CD4-positive, alpha-beta T cell treated with Interleukin-10 for 1 hour (primary cell): Measurements from ENCODE around the gene KBTBD2.
"Not testable (repeated sequence)": the region's sequence is repeated elsewhere in the genome, so short reads cannot be mapped to it uniquely, and the experiment has no call there.

Experiments
- DNase-seq: peaks from one replicate; pipeline ENCODE4 v3.0.0-alpha.2; 2020

Gene KBTBD2

DNA sequence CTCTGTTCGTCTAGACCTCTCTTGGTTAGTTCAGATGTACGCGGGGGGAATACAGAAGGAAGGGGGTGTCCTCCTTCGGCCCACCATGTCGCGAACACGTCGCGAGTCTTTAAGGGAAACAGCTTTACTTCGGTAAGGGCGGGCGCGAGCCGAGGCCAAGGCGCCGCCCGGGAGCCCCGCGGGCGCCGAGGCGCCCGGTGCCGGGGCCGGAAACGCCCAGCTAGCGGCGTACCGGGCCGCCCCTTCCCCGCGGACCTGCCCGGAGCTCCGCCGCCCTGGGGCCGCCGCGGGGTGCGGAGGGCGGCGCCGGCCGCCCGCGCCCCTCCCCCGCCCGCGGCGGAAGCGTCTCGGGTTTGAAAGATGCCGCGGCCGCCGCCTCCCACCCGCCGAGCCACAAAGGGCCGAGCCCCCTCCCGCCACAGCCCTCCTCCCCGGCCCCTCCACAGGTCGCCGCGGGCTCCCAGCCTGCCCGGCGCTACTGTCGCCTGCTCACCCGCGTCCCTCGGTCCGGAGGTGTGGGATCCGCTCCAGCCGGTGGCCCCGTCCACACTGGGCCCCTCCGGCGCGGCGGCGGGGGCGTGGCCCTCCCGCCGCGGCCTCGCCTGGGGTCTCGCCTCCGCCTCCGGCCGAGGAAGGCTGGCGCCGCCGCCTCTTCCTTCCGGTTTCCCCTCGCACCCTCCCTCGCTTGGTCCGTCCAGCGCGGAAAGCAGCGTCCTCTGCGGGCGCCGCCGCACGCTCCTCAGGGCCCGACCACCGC is at the start of gene KBTBD2:
Gene KBTBD2 (minus strand): TSS at position 718 of the 757 bp plus-strand sequence. CDS start 12,156 bp downstream, outside the sequence.
- peak; percentile 90 for DNase-seq

DNA sequence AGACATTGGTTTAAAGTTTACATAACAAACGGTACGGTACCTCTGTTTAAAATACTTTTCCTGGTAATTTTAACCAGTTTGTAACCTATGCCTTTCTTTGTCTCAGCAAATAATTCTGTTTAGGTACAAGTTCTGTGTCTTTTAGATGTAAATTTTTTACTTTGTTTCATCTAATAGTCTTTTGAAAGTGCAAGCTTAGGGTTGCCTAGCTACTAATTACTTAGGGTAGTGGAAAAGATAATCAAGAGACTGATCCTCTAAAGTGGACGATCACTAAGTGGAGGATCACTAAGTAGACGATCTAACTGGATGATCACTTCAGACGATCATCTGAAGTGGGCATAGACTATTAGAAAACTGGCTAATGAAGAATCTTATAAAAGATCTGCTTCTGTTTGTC is 49.6 kb upstream of the KBTBD2 start:
- DNase-seq: no peak

DNA sequence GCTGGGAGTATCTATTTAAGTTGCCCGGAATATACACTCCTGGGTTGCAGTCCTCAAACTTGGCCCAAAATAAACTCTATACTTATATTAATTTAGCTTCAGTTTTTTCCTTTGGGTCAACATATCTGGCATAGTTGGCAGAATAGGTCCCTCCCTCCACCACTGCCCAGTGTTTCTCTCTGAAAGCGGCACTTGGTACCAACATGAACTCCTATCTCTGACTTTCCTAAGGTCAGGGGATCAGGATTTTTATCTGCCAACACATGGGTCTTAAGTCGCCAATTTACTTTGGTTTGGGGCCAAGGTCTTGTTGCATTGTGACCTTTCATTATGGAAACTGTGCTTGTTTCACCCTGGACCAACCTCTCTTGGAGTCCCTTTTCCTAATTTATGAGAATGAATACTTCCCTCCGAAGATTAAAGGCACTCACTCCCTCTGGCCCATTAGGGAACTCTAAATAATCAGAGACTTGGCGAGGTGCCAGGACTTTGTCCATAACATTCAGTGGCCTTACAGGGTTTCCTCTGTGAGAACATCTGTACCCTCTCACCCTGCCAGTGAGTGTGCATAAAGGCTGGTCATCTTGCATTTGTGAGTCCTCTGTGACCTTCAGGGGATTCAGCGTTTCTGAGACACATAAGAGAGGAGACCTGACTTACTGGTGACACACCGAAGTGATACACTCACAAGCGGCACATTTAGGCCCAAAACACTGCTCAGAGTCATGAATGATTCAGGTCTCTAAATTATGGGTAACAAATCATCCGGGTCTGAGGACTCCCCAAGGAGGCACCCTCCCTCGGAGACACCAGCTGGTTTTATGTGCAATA is 46.0 kb upstream of the KBTBD2 start:
- DNase-seq: no peak

DNA sequence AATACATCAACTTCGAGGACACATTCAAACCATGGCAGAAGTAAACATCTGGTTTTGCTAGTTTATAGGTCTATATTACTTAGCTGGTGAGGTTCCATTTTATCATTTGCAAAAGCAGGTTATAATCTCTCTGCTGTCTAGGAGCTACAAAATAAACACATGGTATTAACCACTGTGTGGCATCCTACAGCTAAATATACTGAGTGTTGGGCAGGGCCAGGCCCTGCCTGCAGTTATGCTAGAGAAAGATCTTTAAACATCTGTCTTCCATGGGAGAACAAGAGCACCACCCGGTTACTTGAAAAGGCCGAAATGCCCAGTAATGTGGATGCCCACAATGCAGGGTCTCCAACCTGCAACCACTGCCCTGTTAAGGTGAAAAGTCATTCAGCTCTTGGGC is 45.1 kb upstream of the KBTBD2 start:
- no peak for DNase-seq

DNA sequence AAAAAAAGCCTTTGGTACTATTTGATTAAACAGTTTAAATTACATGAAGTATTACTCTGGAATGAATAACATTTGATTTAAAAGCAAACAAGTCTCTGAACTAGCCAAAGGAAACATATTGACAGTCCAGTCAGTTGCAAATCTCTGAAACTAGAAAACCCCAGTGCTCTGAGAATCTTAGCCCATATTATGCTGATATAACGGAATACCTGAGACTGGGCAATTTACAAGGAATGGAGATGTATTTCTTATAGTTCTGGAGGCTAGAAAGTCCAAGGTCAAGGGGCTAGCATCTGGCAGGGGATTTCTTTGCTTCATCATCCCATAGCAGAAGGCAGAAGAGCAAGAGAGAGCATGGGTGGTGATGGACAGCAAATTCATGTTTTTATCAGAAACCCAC is 44.0 kb upstream of the KBTBD2 start:
- DNase-seq: no peak

DNA sequence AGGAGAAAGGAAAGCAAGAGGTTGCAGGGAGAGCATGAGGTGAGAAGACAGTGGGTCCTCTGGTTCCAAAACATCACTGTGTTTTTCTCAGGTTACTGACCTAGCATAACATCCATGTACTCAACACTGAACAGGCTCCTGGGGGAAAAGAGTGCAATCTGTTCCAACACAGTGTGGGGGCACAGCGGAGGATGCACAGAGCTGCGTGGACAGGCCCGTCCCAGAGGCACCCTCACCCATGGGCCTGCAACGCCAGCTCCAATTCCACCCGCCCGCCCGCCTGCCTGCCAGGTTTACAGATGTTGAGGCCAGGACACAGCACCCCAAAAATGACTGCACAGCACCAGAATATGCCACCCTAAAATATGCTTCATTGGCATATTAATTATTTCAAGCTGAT is 38.8 kb upstream of the KBTBD2 start:
- DNase-seq: no peak

DNA sequence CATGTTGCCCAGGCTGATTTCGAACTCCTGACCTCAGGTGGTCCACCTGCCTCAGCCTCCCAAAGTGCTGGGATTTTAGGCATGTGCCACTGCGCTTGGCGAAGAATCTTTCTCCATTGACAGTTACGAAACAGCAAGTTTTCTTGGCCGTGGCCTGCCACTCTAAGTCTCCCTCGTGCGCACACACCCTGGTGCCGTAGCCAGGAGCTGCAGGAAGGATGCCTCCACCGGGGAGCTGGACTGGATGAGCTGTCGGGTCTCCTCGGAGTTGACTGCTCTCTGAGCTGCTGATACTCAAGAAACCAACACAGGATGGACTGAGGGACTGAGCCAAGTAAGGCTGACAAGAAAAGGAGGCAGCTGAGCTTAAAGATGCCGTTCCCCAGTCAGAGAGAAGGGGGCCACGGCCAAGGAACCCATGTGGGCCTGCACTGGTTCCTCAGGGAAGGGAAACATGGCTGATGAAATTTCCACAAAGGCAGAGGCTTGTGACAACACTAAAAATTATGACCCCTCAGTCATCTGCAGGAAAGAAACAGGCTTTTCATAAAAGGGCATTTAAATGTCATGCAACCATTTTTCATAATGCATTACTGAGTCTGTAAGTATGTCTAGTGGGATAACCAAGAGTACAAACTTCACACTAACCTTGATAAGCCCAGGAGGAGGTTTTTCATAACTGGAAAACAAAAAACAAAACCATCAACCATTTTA is 38.0 kb upstream of the KBTBD2 start:
- no peak for DNase-seq

DNA sequence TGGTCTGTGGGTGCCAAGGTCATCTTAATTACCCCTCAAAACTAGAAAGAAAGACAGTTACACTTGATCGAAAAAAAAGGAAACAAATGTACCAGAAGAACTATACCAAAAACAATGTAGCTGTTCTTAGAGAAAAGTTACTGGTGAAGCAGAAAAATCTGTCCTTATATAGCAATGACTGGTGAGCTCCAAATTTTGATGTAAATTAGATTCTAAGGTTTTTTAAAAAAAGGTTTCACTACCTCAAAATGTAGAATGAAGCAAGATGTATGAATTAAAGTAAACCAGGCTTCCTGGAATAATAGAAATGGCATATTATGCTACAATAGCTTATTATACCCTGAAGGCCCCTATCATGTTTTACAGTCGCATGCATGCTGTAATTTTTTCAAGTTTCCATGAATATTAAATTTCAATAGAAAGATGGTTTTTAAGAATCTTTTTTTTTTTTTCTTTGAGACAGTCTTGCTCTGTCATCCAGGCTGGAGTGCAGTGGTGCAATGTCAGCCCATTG is 37.3 kb upstream of the KBTBD2 start:
- DNase-seq: no peak

DNA sequence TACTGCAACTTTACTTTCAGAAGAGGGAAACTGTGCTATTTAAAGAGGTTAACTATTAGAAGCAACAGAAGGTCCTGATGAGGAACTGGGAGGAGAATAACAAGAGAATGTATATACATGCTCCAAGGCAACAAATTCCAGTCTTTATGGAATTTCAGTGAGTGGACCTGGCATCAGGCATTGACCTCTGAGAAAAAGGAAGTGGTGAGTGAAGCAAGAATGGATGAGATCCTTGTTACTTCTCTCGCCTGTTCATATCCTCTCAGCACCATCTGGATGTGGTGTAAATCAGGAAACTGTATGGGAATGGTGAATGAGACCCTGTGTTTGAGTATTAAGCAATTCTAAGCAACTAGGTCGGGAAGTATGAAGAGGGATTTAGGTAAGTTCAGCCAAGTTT is 30.3 kb upstream of the KBTBD2 start:
- no peak for DNase-seq

DNA sequence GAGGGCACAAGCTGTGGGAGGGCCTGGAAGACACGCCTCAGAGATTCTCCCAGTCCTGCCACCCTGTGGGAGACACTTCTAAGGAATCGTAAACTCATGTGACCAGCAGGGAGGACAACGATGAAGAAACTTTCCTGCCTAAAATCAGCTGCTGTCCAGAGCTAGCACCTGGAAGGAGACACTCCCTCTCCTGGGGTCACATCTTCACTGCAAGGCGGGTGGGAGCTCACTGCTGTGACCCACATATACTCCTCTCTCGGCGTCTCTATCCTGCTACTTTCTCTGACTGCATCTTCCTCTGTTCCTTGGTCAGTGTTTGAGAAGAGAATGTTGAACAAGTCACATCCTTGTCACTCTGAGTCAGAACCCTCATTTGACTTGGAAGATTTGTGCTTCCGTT is 25.4 kb upstream of the KBTBD2 start:
- DNase-seq: not testable (repeated sequence)

DNA sequence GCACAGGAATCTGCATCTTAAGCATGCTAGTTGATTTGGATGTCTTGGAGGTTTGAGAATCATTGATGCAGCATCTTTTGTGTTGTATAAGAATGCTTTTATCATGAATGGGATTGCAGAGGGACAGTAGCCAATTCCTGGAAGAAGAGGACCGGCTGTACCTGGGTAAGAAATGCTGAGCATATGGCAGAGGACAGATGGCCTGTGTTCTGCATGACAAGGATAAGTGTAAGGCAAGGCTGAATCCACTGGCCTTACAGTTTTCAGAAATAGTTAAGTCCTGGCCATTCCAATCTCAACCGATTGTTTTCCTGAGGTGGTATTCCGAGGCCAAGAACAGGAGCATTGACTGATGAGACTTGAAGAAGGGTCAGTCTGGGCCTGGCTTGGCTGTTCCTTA is 24.4 kb upstream of the KBTBD2 start:
- no peak for DNase-seq

DNA sequence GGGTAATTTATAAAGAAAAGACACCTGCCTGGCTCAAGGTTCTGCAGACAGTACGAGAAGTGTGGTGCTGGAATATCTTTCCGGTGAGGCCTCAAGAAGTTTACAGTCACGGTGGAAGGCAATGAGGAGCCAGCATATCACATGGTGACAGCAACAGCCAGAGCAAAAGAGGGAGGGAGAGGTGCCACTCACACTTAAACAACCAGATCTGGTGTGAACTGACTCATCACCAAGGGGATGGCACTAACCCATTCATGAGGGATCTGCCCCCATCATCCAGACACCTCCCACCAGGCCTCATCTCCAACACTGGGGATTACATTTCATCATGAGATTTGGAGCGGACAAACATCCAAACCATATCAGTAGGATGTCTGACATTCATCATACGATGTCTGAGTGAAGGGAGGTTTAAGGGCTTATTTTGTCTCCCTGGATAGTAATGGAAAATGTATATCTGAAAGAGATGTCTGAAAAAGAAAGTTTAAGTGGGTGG is 23.5 kb upstream of the KBTBD2 start:
- DNase-seq: no peak

DNA sequence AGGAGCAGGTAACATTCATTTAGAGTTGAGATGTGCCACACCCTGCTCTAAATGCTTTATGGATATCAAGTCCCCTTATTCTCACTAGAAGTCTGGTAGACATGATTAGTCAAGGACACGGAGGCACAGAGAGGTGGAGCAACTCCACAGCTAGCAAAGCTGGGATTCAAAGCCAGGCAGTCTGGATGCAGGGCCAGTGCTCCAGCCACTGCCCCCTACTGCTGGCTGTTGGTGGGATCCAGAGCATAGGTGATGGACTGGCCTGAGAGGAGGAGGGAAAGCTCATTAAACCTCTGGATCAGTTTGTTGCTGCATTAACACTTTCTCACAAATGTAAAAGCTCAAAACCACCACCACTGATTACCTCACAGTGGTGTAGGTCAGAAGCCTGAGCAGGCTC is 22.6 kb upstream of the KBTBD2 start:
- DNase-seq: no peak

DNA sequence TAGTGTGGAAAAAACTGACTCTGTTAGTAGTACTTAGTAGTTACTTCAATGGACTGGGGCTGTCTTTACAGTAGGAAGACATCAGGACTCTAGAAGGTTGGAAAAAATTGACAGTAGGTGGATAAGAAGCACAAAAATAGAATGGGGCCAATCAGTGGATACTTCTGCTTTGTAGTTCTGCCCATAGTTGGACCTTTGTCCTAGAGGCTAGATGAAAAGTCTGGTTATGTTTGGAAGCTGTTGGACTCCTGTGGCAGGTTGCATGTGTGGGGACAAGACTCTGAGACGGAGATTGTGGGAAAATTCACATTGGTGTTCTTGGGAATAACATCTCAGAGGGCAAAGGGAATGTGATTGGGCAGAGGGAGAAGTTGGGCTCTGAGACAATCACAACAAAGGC is 18.6 kb upstream of the KBTBD2 start:
- no peak for DNase-seq

DNA sequence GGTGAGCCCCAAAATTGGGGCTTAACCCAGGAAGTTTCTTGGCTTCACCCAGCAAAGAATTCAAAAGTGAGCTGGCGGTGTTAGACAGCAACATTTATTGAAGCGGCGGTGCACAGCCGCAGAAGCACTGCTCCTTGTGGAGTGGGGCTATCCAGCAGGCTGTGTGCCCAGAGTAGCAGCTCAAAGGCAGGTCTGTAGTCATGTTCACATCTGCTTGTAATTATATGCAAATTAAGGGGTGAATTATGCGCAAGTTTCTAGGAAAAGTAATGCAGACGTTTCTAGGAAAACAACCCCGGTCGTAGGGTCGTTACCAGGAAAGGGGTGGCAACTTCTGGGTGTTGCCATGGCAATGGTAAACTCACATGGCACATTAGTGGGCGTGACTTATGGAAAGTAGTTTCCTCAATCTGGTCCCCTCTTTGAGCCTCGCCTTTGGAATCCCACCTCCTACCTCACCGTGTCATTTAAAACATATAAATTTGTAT is 13.7 kb upstream of the KBTBD2 start:
- DNase-seq: peak; percentile 94

DNA sequence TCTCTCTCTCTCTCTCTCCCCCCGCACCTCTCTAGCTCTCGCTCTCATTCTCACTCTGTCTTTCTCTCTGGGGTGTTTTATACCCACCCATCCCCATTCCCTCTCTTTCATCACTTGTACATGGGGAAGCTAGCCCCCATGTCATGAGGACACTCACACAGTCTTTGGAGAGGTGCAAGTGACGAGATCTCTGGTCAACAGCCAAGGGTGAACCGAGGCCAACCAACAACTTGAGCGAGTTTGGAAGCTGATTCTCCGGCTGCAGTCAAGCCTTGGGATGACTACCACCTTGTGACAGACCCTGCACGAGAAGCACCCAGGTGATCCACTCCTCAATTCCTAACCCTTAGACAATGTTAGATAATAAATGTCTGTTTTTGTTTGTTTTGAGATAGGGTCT is 10.1 kb upstream of the KBTBD2 start:
- no peak for DNase-seq

DNA sequence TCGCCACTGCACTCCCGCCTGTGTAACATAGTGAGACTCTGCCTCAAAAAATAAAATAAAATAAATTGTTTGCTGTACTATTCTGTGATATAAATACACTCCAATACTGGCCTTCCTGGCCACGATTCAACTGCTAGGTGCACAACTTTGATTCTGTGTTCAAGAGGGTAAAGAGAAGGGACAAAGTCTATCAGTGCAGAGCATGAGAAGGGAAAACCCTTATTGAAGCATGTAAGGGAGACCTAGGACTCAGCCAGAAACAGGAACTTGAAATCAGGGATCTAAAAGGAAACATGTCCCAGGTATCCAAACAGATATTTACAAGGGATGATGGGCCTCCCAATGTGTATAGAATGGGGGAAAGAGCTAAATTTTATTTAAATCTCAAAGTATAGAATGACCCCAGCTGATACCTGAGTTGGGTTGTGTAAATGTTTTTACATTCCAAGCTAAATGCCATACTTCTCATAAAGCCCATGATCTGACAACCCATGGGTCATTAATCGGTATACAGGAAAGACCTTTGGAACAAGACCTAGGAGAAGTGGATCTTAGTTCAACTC is 9.0 kb upstream of the KBTBD2 start:
- DNase-seq: no peak

DNA sequence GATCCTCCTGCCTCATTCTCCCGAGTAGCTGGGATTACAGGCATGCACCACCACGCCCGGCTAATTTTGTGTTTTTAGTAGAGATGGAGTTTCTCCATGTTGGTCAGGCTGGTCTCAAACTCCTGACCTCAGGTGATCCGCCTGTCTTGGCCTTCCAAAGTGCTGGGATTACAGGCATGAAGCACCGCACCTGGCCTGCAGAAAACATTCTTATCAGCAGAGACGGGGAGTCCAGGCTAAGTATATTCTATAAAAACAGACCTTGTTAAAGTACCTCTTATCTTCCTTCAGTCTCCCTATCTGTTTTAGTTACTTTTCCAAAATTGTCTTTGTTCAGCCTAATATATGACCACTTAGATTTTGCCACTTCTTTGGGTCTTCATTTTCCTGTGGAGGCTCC is 5.8 kb upstream of the KBTBD2 start:
- not testable (repeated sequence) for DNase-seq

DNA sequence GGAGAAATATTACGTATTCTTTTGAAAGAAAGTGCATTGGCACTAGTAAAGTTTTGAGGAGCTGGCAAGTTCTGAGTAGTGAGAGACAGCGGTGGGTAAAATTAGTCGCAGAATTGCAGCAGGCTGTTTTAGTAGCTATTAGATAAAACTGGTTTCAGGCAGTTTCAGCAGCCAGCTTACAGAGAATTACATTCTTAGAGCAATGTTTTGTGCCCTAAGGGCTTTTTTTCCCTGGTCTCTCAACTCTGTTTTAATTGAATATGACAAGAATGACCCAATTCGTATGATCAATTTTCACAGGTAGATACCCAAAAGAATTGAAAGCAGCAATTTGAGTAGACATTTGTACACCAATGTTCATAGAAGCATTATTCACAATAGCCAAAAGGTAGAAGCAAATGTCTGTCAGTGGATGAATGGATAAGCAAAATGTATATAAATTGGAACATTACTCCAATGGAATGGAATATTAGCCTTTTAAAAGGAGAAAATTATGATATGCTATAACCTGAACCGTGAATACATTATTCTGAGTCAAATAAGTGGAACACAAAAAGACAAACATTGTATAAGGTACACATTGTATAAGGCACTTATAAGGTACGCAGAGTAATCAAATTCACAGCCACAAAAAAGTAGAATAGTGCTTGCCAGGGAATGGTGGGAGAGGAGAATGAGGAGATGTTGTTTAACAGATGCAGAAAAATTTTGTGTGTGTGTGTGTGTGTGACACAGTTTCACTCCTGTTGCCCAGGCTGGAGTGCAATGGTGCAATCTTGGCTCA is 5.2 kb upstream of the KBTBD2 start:
- no peak for DNase-seq

DNA sequence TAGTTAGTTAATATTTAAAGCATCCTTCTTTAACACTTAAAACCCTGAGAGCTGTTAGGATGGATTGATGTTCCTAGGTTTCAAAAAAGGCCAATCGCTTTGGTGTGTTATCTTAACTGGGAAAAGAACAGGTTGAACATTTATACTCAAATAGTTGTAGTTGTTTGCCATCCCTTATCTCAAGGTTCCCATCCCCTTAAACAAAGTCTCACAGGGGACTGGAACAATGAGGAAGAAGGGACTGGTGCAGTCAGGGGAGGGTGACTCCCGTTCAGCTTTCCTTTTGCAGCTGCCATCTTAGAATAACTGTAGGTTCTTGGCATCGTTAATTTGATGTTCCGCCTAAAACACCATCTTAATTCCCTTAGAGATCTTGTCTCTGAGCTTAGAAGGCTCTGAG is 2.6 kb upstream of the KBTBD2 start:
- no peak for DNase-seq

DNA sequence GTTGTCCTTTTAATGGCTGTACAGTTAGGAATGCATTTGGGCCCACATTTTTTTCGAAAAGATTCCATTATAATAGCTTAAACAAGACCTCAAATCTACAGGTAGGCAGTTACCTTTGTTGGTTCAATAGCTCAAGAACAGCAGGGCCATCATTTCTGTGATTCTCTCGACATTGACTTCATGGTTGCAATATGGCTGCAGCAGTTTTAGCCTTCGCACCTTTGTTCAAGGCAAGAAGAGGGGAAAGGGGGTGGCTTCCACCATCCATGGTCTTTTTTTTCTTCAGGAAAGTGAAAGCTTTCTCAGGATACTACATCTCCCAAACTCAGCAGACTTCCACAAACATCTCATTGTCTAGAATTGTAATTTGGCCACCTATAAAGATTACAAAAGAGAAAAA is 2.2 kb upstream of the KBTBD2 start:
- DNase-seq: no peak

DNA sequence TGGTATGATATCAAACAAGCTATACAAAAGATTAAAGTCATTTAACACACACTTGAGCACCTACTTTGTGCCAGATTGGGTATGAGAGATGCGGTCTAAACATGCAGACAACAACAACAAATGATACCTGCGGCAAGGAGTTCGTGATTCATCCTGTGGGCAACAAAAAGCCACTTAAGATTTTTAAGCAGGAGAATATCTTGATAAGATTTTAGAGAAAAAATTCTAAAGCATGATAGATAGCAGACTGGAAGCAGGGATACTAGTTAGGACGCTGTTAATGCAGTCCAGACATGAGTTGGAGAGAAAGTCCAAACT is 1.6 kb upstream of the KBTBD2 start:
- peak; percentile 53 for DNase-seq
